PFSK-1 (cell line): ENCODE measurements around the gene DAPK1.

Experiments
- POLR2AphosphoS5 ChIP-seq: IDR thresholded peaks from 2 replicates; pipeline ENCODE4 v1.6.1; 2012; ENCODE audit warnings: low read depth, mild to moderate bottlenecking, control low read depth, low read length, moderate library complexity
- REST ChIP-seq, 2 experiments: IDR thresholded peaks; 2 replicates each; pipeline versions ENCODE4 v1.6.1 to v1.8.0; 2011 to 2012; ENCODE audit warnings: low read depth in 2 of 2, low read length in 2 of 2, control low read depth in 1 of 2, inconsistent platforms in 1 of 2, mild to moderate bottlenecking in 1 of 2, moderate library complexity in 1 of 2; ENCODE audit not compliant: insufficient read depth in 1 of 2
- SIN3A ChIP-seq: IDR thresholded peaks from 2 replicates; pipeline ENCODE4 v1.6.1; 2012; ENCODE audit warnings: mild to moderate bottlenecking, low read length, moderate library complexity, borderline replicate concordance; ENCODE audit not compliant: insufficient read depth
- TAF1 ChIP-seq: IDR thresholded peaks from 2 replicates; pipeline ENCODE4 v1.6.1; 2012; ENCODE audit warnings: low read length, control low read depth, borderline replicate concordance; ENCODE audit not compliant: insufficient read depth

GRCh38 chr9:87706066-87706739 lies 208.5 kb downstream of the DAPK1 start:
- TF ChIP-seq REST (IDR thresholded peaks at IDR 0.05; ENCODE audit: insufficient read depth in 1 of 2, low read depth in 2 of 2, low read length in 2 of 2): no peak
- no peak for TF ChIP-seq POLR2AphosphoS5
- no peak for TF ChIP-seq TAF1
- no peak for TF ChIP-seq SIN3A
